ENCODE measurements around the gene SRGAP1.

Gene SRGAP1

GRCh38 chr12:63919756-63920155 lies 75.3 kb downstream of the SRGAP1 start:
- H3K4me3 ChIP-seq (ENCODE audit: low read depth, low read length), result no peak overlapping the region
- no peak for DNase-seq (ENCODE audit: low read depth)
- in situ Hi-C loops (cut with HindIII; ENCODE audit: low sequenced_read_pairs), result no loop called here
- TF ChIP-seq, protein P1, sequence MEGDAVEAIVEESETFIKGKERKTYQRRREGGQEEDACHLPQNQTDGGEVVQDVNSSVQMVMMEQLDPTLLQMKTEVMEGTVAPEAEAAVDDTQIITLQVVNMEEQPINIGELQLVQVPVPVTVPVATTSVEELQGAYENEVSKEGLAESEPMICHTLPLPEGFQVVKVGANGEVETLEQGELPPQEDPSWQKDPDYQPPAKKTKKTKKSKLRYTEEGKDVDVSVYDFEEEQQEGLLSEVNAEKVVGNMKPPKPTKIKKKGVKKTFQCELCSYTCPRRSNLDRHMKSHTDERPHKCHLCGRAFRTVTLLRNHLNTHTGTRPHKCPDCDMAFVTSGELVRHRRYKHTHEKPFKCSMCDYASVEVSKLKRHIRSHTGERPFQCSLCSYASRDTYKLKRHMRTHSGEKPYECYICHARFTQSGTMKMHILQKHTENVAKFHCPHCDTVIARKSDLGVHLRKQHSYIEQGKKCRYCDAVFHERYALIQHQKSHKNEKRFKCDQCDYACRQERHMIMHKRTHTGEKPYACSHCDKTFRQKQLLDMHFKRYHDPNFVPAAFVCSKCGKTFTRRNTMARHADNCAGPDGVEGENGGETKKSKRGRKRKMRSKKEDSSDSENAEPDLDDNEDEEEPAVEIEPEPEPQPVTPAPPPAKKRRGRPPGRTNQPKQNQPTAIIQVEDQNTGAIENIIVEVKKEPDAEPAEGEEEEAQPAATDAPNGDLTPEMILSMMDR (IDR thresholded peaks at IDR 0.05; ENCODE audit: low read depth, low read length, missing control alignments), result no peak

- no peak overlapping the region for H3K4me3 ChIP-seq (ENCODE audit: low read depth, low read length)
- TF ChIP-seq, protein P1 (IDR thresholded peaks at IDR 0.05; ENCODE audit: low read depth, low read length, missing control alignments), result no peak
- in situ Hi-C loops (cut with HindIII; ENCODE audit: low sequenced_read_pairs), result no loop called here
- DNase-seq (ENCODE audit: low read depth), result no peak
Measured at GRCh38 chr12:63921157-63921556, 76.7 kb downstream of the SRGAP1 start.

DNA sequence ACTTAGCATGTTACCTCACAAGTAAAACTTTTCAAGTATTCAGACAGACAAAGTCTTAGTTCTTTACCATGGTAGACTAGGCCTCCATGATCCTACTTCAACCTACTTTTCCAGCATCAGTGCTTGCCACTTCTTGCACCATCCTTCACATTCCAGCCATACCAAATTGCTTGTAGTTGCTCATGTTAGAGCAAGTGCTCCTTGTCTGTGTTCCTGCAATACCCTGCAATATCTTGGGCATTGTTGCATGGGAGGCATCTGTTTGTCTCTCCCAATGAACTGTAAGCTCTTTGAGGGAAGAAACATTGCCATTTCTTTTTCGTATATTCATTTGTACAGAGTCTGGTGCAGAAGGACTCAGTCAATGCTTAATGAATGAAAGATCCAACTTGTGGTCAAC lies 78.0 kb downstream of the SRGAP1 start:
- H3K4me3 ChIP-seq (ENCODE audit: low read depth, low read length), result no peak overlapping the region
- TF ChIP-seq, protein P1 (IDR thresholded peaks at IDR 0.05; ENCODE audit: low read depth, low read length, missing control alignments), result no peak
- in situ Hi-C loops (cut with HindIII; ENCODE audit: low sequenced_read_pairs), result no loop called here
- no peak for DNase-seq (ENCODE audit: low read depth)

DNA sequence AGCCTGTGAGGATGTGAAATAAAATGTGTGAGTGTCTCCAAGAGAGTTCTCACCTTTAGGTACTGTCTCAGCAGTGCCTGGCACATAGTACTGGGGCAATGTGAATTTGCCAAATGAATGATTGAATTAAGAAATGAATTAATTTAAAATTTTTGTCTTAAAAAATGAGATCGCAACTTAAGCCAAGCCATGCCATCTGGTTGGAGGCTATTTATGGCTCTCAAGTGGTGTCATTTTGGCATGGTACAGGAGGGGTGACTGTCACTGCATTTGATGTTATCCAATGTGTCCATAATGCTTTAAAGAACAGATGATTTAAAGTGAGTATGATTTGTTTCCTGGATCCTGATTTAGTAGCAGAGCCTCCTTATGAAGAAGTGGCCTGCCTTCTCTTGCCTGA lies 80.3 kb downstream of the SRGAP1 start:
- no peak for DNase-seq (ENCODE audit: low read depth)
- no peak overlapping the region for H3K4me3 ChIP-seq (ENCODE audit: low read depth, low read length)
- TF ChIP-seq, protein P1 (IDR thresholded peaks at IDR 0.05; ENCODE audit: low read depth, low read length, missing control alignments), result no peak
- in situ Hi-C loops (cut with HindIII; ENCODE audit: low sequenced_read_pairs), result no loop called here

GRCh38 chr12:63927511-63927910 lies 83.0 kb downstream of the SRGAP1 start:
- TF ChIP-seq, protein P1 (IDR thresholded peaks at IDR 0.05; ENCODE audit: low read depth, low read length, missing control alignments), result no peak
- no peak overlapping the region for H3K4me3 ChIP-seq (ENCODE audit: low read depth, low read length)
- DNase-seq (ENCODE audit: low read depth), result no peak
- in situ Hi-C loops (cut with HindIII; ENCODE audit: low sequenced_read_pairs), result no loop called here

- no peak for DNase-seq (ENCODE audit: low read depth)
- in situ Hi-C loops (cut with HindIII; ENCODE audit: low sequenced_read_pairs), result no loop called here
- TF ChIP-seq, protein P1 (IDR thresholded peaks at IDR 0.05; ENCODE audit: low read depth, low read length, missing control alignments), result no peak
- H3K4me3 ChIP-seq (ENCODE audit: low read depth, low read length), result no peak overlapping the region
Measured at GRCh38 chr12:63928305-63928704, 83.8 kb downstream of the SRGAP1 start.

DNA sequence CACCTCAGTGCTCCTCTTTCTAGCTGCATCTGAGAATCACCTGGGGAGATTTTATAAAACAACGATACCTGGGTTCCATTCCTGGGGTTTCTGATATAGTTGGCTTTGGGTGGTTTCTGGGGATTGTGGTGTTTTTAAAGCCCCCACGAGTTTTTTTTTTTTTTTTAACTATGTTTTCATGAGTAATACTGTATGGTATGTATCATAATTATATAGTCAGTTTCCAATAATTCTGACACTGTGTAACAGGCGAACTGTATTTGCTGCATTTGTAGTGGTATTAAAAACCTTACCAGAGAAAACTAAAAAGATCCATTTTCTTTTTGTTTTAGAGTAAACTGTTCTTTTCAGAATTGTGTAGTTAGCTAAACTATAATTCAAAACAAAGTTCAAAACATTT lies 84.9 kb downstream of the SRGAP1 start:
- TF ChIP-seq, protein P1 (IDR thresholded peaks at IDR 0.05; ENCODE audit: low read depth, low read length, missing control alignments), result no peak
- H3K4me3 ChIP-seq (ENCODE audit: low read depth, low read length), result no peak overlapping the region
- in situ Hi-C loops (cut with HindIII; ENCODE audit: low sequenced_read_pairs), result no loop called here
- no peak for DNase-seq (ENCODE audit: low read depth)

Data from astrocyte of the cerebellum (primary cell).